ENCODE data around the gene UBR2. TPM values are rescaled to one million over a fixed set of nuclear protein-coding genes. Genes with fewer than 3 reads are reported as not detected.

Gene UBR2
- total and polyA plus RNA-seq, 2 of the 13 experiments (the other 11 are each of a cell fraction or from before 2014, with no cell fraction given) = 17.6 to 29.3 TPM

DNA sequence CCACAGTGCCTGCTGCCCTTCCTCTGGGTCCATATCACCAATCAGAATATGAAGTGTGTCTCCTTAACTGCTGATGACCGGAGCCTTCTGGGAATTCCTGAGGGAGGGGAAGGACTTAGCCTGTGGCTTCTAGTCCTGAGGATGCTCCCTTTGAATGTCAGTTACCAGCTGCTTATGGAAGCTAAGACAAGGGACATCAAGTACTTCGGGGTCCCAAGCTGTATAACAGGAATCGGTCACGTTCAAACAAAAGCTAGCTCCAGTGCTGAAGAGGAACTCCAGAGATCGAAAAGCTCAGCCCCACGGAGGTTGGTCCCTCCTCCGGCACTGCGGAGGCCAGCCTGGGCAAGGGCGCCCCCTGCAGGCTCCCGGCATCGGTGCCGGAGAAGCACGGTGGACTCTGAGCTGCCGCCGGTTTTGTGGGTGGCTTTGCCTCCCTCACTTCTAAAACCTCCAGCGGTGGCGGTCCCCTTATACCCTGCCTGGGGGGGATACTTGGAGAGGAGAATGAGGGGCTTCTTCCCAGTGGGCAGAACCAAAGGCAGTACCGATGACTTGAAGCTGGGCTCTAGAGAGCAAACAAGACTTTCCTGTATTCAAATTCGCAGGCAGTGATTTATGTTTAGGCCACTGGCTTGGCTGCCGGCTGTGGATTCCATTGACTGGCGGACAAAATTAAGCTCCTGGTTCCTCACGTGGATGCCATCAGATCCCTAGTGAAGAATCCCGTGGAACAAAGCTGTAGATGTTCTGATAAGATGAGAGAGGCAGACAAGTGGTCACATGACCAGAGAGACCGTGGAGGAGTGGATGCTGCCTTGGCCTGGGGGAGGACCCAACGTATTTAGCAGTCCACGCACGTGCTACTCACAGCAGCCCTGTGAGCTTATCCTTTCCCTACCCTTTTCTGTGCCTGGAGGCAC lies 16.2 kb upstream of the UBR2 start (continued):
- TF ChIP-seq, protein P1, sequence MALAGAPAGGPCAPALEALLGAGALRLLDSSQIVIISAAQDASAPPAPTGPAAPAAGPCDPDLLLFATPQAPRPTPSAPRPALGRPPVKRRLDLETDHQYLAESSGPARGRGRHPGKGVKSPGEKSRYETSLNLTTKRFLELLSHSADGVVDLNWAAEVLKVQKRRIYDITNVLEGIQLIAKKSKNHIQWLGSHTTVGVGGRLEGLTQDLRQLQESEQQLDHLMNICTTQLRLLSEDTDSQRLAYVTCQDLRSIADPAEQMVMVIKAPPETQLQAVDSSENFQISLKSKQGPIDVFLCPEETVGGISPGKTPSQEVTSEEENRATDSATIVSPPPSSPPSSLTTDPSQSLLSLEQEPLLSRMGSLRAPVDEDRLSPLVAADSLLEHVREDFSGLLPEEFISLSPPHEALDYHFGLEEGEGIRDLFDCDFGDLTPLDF (CRISPR knock-in tag; IDR thresholded peaks at IDR 0.05) = no peak
- peak; percentile 98 for TF ChIP-seq ZFAT (CRISPR knock-in tag; conservative IDR thresholded peaks at IDR 0.05)
- TF ChIP-seq SKI (IDR thresholded peaks at IDR 0.05; ENCODE audit: partially characterized antibody) = no peak
- no peak for TF ChIP-seq YEATS2 (CRISPR knock-in tag; IDR thresholded peaks at IDR 0.05; ENCODE audit: borderline replicate concordance)
- TF ChIP-seq ASH2L (IDR thresholded peaks at IDR 0.05; ENCODE audit: insufficient read length, low read depth, low read length) = peak; percentile 63
- TF ChIP-seq ZNF30 (CRISPR knock-in tag; IDR thresholded peaks at IDR 0.05) = no peak
- TF ChIP-seq CBX2 (IDR thresholded peaks at IDR 0.05; ENCODE audit: low read depth, low read length) = no peak
- TF ChIP-seq CBX2 (CRISPR knock-in tag; IDR thresholded peaks at IDR 0.05; ENCODE audit: low read depth) = no peak
- TF ChIP-seq, protein P2, sequence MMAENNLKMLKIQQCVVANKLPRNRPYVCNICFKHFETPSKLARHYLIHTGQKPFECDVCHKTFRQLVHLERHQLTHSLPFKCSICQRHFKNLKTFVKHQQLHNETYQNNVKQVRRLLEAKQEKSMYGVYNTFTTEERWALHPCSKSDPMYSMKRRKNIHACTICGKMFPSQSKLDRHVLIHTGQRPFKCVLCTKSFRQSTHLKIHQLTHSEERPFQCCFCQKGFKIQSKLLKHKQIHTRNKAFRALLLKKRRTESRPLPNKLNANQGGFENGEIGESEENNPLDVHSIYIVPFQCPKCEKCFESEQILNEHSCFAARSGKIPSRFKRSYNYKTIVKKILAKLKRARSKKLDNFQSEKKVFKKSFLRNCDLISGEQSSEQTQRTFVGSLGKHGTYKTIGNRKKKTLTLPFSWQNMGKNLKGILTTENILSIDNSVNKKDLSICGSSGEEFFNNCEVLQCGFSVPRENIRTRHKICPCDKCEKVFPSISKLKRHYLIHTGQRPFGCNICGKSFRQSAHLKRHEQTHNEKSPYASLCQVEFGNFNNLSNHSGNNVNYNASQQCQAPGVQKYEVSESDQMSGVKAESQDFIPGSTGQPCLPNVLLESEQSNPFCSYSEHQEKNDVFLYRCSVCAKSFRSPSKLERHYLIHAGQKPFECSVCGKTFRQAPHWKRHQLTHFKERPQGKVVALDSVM (CRISPR knock-in tag; IDR thresholded peaks at IDR 0.05) = peak; percentile 56; the same call in 1 of the 2 replicates
- 0 out of 2 replicates have a peak, but pooled peaks have one; percentile 41 for TF ChIP-seq ZSCAN9 (CRISPR knock-in tag; IDR thresholded peaks at IDR 0.05; ENCODE audit: borderline replicate concordance)
- TF ChIP-seq, protein P3, sequence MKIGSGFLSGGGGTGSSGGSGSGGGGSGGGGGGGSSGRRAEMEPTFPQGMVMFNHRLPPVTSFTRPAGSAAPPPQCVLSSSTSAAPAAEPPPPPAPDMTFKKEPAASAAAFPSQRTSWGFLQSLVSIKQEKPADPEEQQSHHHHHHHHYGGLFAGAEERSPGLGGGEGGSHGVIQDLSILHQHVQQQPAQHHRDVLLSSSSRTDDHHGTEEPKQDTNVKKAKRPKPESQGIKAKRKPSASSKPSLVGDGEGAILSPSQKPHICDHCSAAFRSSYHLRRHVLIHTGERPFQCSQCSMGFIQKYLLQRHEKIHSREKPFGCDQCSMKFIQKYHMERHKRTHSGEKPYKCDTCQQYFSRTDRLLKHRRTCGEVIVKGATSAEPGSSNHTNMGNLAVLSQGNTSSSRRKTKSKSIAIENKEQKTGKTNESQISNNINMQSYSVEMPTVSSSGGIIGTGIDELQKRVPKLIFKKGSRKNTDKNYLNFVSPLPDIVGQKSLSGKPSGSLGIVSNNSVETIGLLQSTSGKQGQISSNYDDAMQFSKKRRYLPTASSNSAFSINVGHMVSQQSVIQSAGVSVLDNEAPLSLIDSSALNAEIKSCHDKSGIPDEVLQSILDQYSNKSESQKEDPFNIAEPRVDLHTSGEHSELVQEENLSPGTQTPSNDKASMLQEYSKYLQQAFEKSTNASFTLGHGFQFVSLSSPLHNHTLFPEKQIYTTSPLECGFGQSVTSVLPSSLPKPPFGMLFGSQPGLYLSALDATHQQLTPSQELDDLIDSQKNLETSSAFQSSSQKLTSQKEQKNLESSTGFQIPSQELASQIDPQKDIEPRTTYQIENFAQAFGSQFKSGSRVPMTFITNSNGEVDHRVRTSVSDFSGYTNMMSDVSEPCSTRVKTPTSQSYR (CRISPR knock-in tag; IDR thresholded peaks at IDR 0.05; ENCODE audit: borderline replicate concordance) = no peak
- TF ChIP-seq, protein P4, sequence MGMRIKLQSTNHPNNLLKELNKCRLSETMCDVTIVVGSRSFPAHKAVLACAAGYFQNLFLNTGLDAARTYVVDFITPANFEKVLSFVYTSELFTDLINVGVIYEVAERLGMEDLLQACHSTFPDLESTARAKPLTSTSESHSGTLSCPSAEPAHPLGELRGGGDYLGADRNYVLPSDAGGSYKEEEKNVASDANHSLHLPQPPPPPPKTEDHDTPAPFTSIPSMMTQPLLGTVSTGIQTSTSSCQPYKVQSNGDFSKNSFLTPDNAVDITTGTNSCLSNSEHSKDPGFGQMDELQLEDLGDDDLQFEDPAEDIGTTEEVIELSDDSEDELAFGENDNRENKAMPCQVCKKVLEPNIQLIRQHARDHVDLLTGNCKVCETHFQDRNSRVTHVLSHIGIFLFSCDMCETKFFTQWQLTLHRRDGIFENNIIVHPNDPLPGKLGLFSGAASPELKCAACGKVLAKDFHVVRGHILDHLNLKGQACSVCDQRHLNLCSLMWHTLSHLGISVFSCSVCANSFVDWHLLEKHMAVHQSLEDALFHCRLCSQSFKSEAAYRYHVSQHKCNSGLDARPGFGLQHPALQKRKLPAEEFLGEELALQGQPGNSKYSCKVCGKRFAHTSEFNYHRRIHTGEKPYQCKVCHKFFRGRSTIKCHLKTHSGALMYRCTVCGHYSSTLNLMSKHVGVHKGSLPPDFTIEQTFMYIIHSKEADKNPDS (CRISPR knock-in tag; IDR thresholded peaks at IDR 0.05) = no peak
- no peak for TF ChIP-seq ESRRA (CRISPR knock-in tag; IDR thresholded peaks at IDR 0.05; ENCODE audit: low read depth)
- TF ChIP-seq HDAC1 (CRISPR knock-in tag; IDR thresholded peaks at IDR 0.05) = no peak
- no peak for TF ChIP-seq NFE2 (CRISPR knock-in tag; IDR thresholded peaks at IDR 0.05)
- TF ChIP-seq, protein P5, sequence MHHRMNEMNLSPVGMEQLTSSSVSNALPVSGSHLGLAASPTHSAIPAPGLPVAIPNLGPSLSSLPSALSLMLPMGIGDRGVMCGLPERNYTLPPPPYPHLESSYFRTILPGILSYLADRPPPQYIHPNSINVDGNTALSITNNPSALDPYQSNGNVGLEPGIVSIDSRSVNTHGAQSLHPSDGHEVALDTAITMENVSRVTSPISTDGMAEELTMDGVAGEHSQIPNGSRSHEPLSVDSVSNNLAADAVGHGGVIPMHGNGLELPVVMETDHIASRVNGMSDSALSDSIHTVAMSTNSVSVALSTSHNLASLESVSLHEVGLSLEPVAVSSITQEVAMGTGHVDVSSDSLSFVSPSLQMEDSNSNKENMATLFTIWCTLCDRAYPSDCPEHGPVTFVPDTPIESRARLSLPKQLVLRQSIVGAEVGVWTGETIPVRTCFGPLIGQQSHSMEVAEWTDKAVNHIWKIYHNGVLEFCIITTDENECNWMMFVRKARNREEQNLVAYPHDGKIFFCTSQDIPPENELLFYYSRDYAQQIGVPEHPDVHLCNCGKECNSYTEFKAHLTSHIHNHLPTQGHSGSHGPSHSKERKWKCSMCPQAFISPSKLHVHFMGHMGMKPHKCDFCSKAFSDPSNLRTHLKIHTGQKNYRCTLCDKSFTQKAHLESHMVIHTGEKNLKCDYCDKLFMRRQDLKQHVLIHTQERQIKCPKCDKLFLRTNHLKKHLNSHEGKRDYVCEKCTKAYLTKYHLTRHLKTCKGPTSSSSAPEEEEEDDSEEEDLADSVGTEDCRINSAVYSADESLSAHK (CRISPR knock-in tag; IDR thresholded peaks at IDR 0.05; ENCODE audit: borderline replicate concordance) = no peak
- no peak for TF ChIP-seq ZNF564 (CRISPR knock-in tag; IDR thresholded peaks at IDR 0.05)
- peak; percentile 38; the same call in 1 of the 2 replicates for TF ChIP-seq SRY (CRISPR knock-in tag; IDR thresholded peaks at IDR 0.05)
